Fibroblast of pulmonary artery (primary cell): Measurements from ENCODE around the gene FOXP1.

Experiments used
- DNase-seq: peaks from one replicate; pipeline ENCODE4 v3.0.0-alpha.2; 2010; ENCODE audit warnings: low read depth
- H3K4me3 ChIP-seq: replicated peaks from 2 replicates; pipeline ENCODE4 v1.5.1; 2011; ENCODE audit warnings: low read depth, mild to moderate bottlenecking, control low read depth, low read length, moderate library complexity
- CTCF ChIP-seq: IDR thresholded peaks from 2 replicates; pipeline ENCODE4 v1.5.1; 2011; ENCODE audit warnings: mild to moderate bottlenecking, control low read depth, low read length, inconsistent platforms; ENCODE audit errors: missing control alignments

The FOXP1 gene

DNA sequence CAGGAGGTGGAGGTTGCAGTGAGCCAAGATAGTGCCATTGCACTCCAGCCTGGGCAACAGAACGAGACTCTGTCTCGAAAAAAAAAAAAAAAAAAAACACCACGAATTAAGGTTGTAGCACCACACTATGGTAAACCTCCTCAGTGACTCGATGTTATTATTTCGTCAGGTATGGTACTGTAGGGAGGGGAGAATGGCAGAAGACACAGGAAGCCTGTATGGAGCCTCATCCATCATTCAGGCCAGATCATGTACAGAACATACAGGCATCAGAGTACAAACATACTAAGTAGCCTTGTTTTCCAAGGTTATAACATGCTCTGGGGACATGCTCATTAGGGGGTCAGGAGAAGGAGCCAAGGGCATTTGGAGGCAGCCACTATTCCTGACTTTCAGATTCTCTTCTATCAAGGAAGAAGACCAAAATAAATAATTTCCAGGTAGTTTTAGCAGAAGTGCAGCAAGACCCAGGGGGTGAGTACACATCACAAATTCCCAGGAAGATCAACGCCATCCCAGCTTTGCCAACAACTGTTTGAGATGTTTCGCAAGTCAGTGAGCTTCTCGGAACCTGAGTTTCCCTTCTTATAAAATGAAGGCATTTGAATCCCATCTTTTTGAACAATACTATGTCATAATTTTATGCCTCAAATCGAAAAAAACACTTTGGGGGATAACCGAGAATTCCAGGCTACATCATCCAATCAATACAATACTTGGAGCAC, 79.8 kb downstream of the FOXP1 start:
- peak overlapping the region; percentile 28 for H3K4me3 ChIP-seq
- peak; percentile 83 for DNase-seq

GRCh38 chr3:71502066-71502625, 81.4 kb downstream of the FOXP1 start:
- H3K4me3 ChIP-seq = no peak overlapping the region
- DNase-seq = no peak
- TF ChIP-seq CTCF = no peak

More for the DNA sequence above, 79.8 kb downstream of the FOXP1 start:
- TF ChIP-seq CTCF = no peak

DNA sequence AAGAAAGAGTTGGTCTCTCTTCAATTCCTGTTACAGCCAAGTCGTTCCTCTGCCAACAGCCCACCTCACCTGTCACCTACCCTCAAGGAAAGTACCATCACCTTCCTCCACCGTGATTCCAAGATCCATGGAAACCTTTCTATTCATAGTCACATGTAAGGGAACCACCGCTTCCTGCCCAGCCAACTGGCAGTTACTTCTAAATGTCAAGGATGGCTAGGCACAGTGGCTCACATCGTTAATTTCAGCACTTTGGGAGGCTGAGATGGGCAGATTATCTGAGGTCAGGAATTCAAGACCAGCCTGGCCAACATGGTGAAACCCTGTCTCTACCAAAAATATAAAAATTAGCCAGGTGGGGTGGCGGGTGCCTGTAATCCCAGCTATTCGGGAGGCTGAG, 82.8 kb downstream of the FOXP1 start:
- no peak overlapping the region for H3K4me3 ChIP-seq
- no peak for DNase-seq
- no peak for TF ChIP-seq CTCF

DNA sequence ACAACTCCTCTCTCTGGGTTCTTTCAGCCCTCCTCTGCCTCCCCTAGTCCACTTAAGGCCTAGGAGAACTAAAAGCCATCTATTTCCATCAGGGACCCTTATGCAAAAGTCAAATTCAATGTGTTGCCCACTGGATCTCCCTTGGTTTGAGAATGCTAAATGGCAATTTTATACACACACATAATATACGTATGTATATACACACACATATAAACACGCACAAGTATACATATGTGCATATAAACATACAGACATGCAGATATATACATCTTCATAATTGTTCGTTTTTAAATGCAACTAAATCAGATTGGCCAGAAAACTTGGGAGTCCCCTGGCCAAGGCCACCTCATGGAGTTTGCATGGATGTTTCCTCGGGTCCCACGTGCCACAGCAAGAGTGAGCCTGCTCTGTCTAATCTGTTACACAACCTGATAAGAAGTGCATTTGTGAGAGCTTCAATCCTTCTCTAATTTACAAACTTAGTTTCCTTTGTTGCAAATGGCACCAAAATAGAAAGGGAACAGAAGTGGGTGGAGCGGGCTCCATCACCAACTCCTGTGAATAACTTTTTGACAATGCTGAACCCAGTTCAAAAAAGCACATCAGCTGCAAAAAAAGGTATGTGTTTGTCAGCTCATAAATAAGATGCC, 84.2 kb downstream of the FOXP1 start:
- TF ChIP-seq CTCF = no peak
- no peak for DNase-seq
- no peak overlapping the region for H3K4me3 ChIP-seq

DNA sequence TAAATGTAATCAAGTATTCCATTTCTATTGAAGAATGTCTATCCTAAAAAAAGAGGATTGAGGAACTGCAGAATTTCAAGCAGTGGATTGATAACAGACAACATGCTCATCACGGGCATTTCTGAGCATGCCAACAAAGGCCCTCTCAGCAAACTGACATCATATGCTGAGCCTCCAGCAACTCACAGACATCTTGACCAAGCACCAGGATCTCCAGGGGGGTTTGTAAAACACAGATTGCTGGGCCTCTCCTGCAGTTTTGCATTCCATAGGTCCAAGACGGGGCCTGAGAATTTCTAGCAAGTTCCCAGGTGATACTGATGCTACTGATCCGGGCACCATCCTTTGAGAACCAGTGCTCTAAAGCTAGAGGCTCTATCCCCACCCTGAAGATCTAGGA, 85.0 kb downstream of the FOXP1 start:
- DNase-seq = no peak
- H3K4me3 ChIP-seq = no peak overlapping the region
- no peak for TF ChIP-seq CTCF

- TF ChIP-seq CTCF = no peak
- no peak overlapping the region for H3K4me3 ChIP-seq
- no peak for DNase-seq
These were observed 85.5 kb downstream of the FOXP1 start for GRCh38 chr3:71497971-71498444.
